ENCODE measurements around the gene AGO4. TPM values are rescaled to one million over a fixed set of nuclear protein-coding genes. Genes with fewer than 3 reads are reported as not detected.
A peak's percentile ranks its signal among the peaks of the same experiment; 100 is the strongest.

Gene AGO4
- total RNA-seq, 1 donor from 2014 or later, result 14.0 TPM

- H3K27me3 ChIP-seq (ENCODE audit: control insufficient read depth, insufficient read depth, low read length), result no peaks in the 10 kb centered on the region
- DNase-seq (ENCODE audit: low read depth), result no peak
- no peak for FAIRE-seq
- H3K4me3 ChIP-seq (ENCODE audit: low read depth, low read length), result no peak overlapping the region
- TF ChIP-seq CTCF (IDR thresholded peaks at IDR 0.05; ENCODE audit: insufficient read depth, low read length, severe bottlenecking), result no peak
- H3K36me3 ChIP-seq (ENCODE audit: control insufficient read depth, insufficient read depth, low read length), result no peaks in the 10 kb centered on the region
Measured at GRCh38 chr1:35834218-35834617, 26.4 kb downstream of the AGO4 start.

DNA sequence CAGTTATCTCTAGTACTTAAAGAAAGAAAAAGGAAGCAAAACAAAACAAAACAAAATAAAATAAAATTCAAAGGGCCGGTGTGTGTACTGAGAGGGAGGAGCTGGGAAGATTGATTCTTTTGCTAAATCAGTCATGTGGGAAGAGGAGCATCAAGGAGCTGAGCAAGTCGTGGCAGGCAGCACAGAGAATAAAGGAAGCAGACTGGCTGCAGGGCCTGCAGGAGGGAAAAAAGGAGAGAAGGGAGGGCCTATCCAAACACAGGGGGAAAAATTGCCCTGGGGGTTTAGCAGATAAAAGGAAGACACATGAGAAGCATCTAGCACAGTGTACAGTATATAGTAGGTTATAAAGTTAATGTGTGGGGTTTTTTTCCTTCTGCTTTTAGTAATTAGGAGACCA lies 27.6 kb downstream of the AGO4 start:
- peak; percentile 63 for DNase-seq (ENCODE audit: low read depth)
- no peak for FAIRE-seq
- no peaks in the 10 kb centered on the region for H3K36me3 ChIP-seq (ENCODE audit: control insufficient read depth, insufficient read depth, low read length)
- TF ChIP-seq CTCF (IDR thresholded peaks at IDR 0.05; ENCODE audit: insufficient read depth, low read length, severe bottlenecking), result no peak
- no peak overlapping the region for H3K4me3 ChIP-seq (ENCODE audit: low read depth, low read length)
- H3K27me3 ChIP-seq (ENCODE audit: control insufficient read depth, insufficient read depth, low read length), result no peaks in the 10 kb centered on the region

GRCh38 chr1:35836734-35837133 lies 28.9 kb downstream of the AGO4 start:
- no peak overlapping the region for H3K4me3 ChIP-seq (ENCODE audit: low read depth, low read length)
- DNase-seq (ENCODE audit: low read depth) (no peak), FAIRE-seq (no peak)
- no peak for TF ChIP-seq CTCF (IDR thresholded peaks at IDR 0.05; ENCODE audit: insufficient read depth, low read length, severe bottlenecking)
- no peaks in the 10 kb centered on the region for H3K27me3 ChIP-seq (ENCODE audit: control insufficient read depth, insufficient read depth, low read length)
- peaks cover 3% of the 10 kb centered on the region for H3K36me3 ChIP-seq (ENCODE audit: control insufficient read depth, insufficient read depth, low read length)

DNA sequence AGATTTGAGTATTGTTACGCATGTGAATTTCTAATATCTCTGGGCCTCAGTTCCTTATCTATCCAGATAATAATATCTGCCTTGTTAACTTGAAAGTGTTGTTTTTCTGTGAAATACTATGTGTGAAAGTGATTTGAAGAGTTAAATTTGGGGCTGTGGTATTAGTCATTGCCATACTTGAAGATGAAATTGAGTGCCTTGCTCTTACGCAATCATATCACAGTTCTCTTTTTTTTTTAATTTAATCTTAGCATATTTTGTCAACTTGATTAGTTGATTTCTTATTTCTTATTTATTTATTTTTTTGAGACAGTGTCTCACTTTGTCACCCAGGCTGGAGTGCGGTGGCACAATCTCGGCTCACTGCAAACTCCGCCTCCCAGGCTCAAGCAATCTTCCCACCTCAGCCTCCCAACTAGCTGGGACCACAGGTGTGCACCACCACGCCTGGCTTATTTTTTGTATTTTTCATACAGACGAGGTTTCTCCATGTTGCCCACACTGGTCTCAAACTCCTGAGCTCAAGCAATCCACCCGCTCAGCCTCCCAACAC lies 31.0 kb downstream of the AGO4 start:
- Histone ChIP-seq H3K4me3 (ENCODE audit: low read depth, low read length) (no peak overlapping the region), H3K36me3 (ENCODE audit: control insufficient read depth, insufficient read depth, low read length) (peaks cover 5% of the 10 kb centered on the region), H3K27me3 (ENCODE audit: control insufficient read depth, insufficient read depth, low read length) (no peaks in the 10 kb centered on the region)
- TF ChIP-seq CTCF (IDR thresholded peaks at IDR 0.05; ENCODE audit: insufficient read depth, low read length, severe bottlenecking), result no peak
- DNase-seq (ENCODE audit: low read depth), result peak; percentile 15
- no peak for FAIRE-seq

GRCh38 chr1:35844826-35845225 lies 37.0 kb downstream of the AGO4 start:
- H3K36me3 ChIP-seq (ENCODE audit: control insufficient read depth, insufficient read depth, low read length), result peaks cover 5% of the 10 kb centered on the region
- H3K4me3 ChIP-seq (ENCODE audit: low read depth, low read length), result no peak overlapping the region
- no peaks in the 10 kb centered on the region for H3K27me3 ChIP-seq (ENCODE audit: control insufficient read depth, insufficient read depth, low read length)
- FAIRE-seq (no peak), DNase-seq (ENCODE audit: low read depth) (no peak)
- no peak for TF ChIP-seq CTCF (IDR thresholded peaks at IDR 0.05; ENCODE audit: insufficient read depth, low read length, severe bottlenecking)

DNA sequence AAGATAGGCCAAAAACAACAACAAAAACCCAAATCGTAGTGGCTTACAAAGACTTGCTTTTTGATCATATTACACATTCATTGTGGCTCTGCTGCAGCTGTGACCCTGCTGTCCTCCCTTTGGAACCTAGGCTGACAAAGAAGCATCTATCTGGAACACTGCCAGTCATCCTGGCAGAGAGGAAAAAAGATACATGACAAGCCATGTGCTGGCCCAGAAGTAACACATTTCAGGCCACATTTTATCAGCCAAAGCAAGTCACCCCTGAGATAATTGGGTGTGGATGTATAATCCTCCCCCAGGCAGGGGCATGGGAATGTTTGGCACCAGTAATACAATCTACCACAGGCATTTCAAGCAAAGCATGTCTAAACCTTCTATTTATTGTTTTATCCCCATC lies 38.0 kb downstream of the AGO4 start:
- no peak for DNase-seq (ENCODE audit: low read depth)
- TF ChIP-seq CTCF (IDR thresholded peaks at IDR 0.05; ENCODE audit: insufficient read depth, low read length, severe bottlenecking), result no peak
- H3K27me3 ChIP-seq (ENCODE audit: control insufficient read depth, insufficient read depth, low read length), result no peaks in the 10 kb centered on the region
- H3K4me3 ChIP-seq (ENCODE audit: low read depth, low read length), result no peak overlapping the region
- no peak for FAIRE-seq
- H3K36me3 ChIP-seq (ENCODE audit: control insufficient read depth, insufficient read depth, low read length), result peaks cover 5% of the 10 kb centered on the region
